HepG2 (cell line): Measurements from ENCODE around the gene GRIN2C. TPM values are rescaled to one million over a fixed set of nuclear protein-coding genes. Genes with fewer than 3 reads are reported as not detected.
A peak's percentile ranks its signal among the peaks of the same experiment; 100 is the strongest.

Experiments used
- ATAC-seq: fragments of 200-7000 bp; cut with Tn5 transposase; 3 replicates; pipeline ENCODE4 v1.9.1; 2020; ENCODE audit warnings: mild to moderate bottlenecking, moderate library complexity
- BruUV-seq: library from RNA; stranded (reverse); fragments of 400-500 nt; replicated peaks from 2 replicates; lab custom pipeline; 2021; lab: Mats Ljungman, UMichigan
- CTCF ChIA-PET: fragments of 300-600 bp; formaldehyde crosslinking; extraction: SDS; loops from one replicate; lab custom pipeline; 2021; ENCODE audit warnings: low total read pairs, inconsistent platforms, low intra/inter-chr PET ratio; lab: Yijun Ruan, JAX
- POLR2A ChIA-PET: fragments of 350-600 bp; sonication (Branson Sonifier 250); formaldehyde crosslinking; loops from one replicate; lab custom pipeline; 2020; ENCODE audit warnings: antibody characterized with exemption, inconsistent platforms; lab: Yijun Ruan, JAX
- DNase-seq: peaks from one replicate; pipeline ENCODE4 v3.0.0-alpha.2; 2015; ENCODE audit warnings: low spot score
- FAIRE-seq: peaks from 3 replicates; lab custom pipeline; 2011; peaks lifted over from hg19 to GRCh38; lab: Jason Lieb, UNC
- H2AFZ ChIP-seq: one replicate; pipeline ENCODE4 v1.6.1; 2011; ENCODE audit warnings: low read length, inconsistent platforms
- H3K27ac ChIP-seq: fragments of 300-600 bp; 3 replicates; pipeline ENCODE4 v1.8.0; 2011; ENCODE audit warnings: mixed run types, mild to moderate bottlenecking, mixed read lengths, low read length, inconsistent platforms; ENCODE audit not compliant: insufficient read depth; ENCODE audit errors: extremely low read length
- H3K27me3 ChIP-seq, 2 experiments: fragments of 200-600 bp in 1 of 2; 2 replicates in 1 of 2; 3 replicates in 1 of 2; pipeline versions ENCODE4 v1.6.0 to v1.8.0; 2011; ENCODE audit warnings: low read length in 2 of 2, mild to moderate bottlenecking in 2 of 2, moderate library complexity in 2 of 2, inconsistent platforms in 1 of 2; ENCODE audit not compliant: insufficient read depth in 2 of 2, control insufficient read depth in 1 of 2
- H3K36me3 ChIP-seq, 2 experiments: fragments of 200-600 bp in 1 of 2; replicated peaks in 1 of 2; 2 replicates in 1 of 2; 3 replicates in 1 of 2; pipeline versions ENCODE4 v1.5.1 to v1.8.0; 2011; ENCODE audit warnings: low read length in 2 of 2, inconsistent platforms in 1 of 2; ENCODE audit not compliant: insufficient read depth in 2 of 2, control insufficient read depth in 1 of 2
- H3K4me1 ChIP-seq: 2 replicates; pipeline ENCODE4 v1.5.1; 2012; ENCODE audit warnings: low read length, inconsistent platforms; ENCODE audit not compliant: insufficient read depth
- H3K4me2 ChIP-seq: 2 replicates; pipeline ENCODE4 v1.6.0; 2011; ENCODE audit warnings: low read depth, low read length, inconsistent platforms
- H3K4me3 ChIP-seq, 3 experiments: fragments of 200-600 bp in 1 of 3; sonication (generic), shearing (Covaris generic) in 1 of 3; replicated peaks in 1 of 3; 2 replicates each; pipeline ENCODE4 v1.5.1; 2011 to 2016; ENCODE audit warnings: low read length in 3 of 3, inconsistent platforms in 2 of 3, low read depth in 2 of 3, mild to moderate bottlenecking in 2 of 3, control low read depth in 1 of 3, mixed read lengths in 1 of 3; ENCODE audit not compliant: insufficient read depth in 1 of 3
- H3K79me2 ChIP-seq: one replicate; pipeline ENCODE4 v1.6.1; 2011; ENCODE audit warnings: low read length, inconsistent platforms; ENCODE audit not compliant: insufficient read depth
- H3K9ac ChIP-seq: 2 replicates; pipeline ENCODE4 v1.6.0; 2011; ENCODE audit warnings: mild to moderate bottlenecking, low read depth, low read length, inconsistent platforms; ENCODE audit not compliant: insufficient read depth
- H3K9me3 ChIP-seq: 2 replicates; pipeline ENCODE4 v1.5.1; 2012; ENCODE audit warnings: mild to moderate bottlenecking, low read length
- H4K20me1 ChIP-seq: 2 replicates; pipeline ENCODE4 v1.6.0; 2011; ENCODE audit warnings: inconsistent platforms, mild to moderate bottlenecking, low read length, moderate library complexity; ENCODE audit not compliant: insufficient read depth
- AGO2 ChIP-seq: fragments of 200-400 bp; formaldehyde crosslinking; optimal IDR thresholded peaks from 2 replicates; pipeline ENCODE3; 2017; ENCODE audit warnings: mild to moderate bottlenecking, low read depth, low read length, moderate library complexity
- E2F2 ChIP-seq: sonication (generic); formaldehyde crosslinking; IDR thresholded peaks from 2 replicates; pipeline ENCODE4 v1.4.0; 2020; ENCODE audit warnings: missing genetic modification reagents, borderline replicate concordance
- NONO ChIP-seq, 2 experiments: fragments of 450-650 bp in 1 of 2; sonication (generic) in 1 of 2; formaldehyde crosslinking in 1 of 2; IDR thresholded peaks in 1 of 2; conservative IDR thresholded peaks in 1 of 2; 2 replicates each; pipeline versions ENCODE4 v1.6.1 to v1.8.0; 2017 to 2022; ENCODE audit warnings: mild to moderate bottlenecking in 1 of 2, missing genetic modification reagents in 1 of 2, moderate library complexity in 1 of 2
- POLR2G ChIP-seq: fragments of 200-400 bp; formaldehyde crosslinking; IDR thresholded peaks from 2 replicates; pipeline ENCODE4 v1.6.1; 2018; ENCODE audit warnings: mild to moderate bottlenecking, low read depth, low read length, moderate library complexity
- TAF1 ChIP-seq: sonication (generic); formaldehyde crosslinking; IDR thresholded peaks from 2 replicates; pipeline ENCODE4 v1.4.0; 2020; ENCODE audit warnings: missing genetic modification reagents
- ZNF33B ChIP-seq: sonication (generic); formaldehyde crosslinking; IDR thresholded peaks from 2 replicates; pipeline ENCODE4 v1.5.1; 2020; ENCODE audit warnings: mild to moderate bottlenecking, missing genetic modification reagents
- ZNF567 ChIP-seq: sonication (generic); formaldehyde crosslinking; IDR thresholded peaks from 2 replicates; pipeline ENCODE4 v1.8.1; 2023; ENCODE audit warnings: mild to moderate bottlenecking, missing genetic modification reagents, borderline replicate concordance
- WGBS: methylation state at CpG from one replicate; pipeline ENCODE4 v1.1.6; 2017; ENCODE audit warnings: low lambda C conversion rate; 5-methylcytosine and 5-hydroxymethylcytosine counted together
- in situ Hi-C: cut with HindIII; loops from 2 replicates; pipeline ENCODE4 v1.10.0; 2017; ENCODE audit warnings: low pct_unique_long_range_greater_than_20kb; ENCODE audit not compliant: extremely low pct_ligation_motif_present
- intact Hi-C: fragments of 100-400 bp; cut with micrococcal nuclease; formaldehyde crosslinking; loops from one replicate; pipeline ENCODE4 v1.10.0; 2022; ENCODE audit not compliant: unreplicated experiment
- polyA plus RNA-seq, 8 experiments: library from polyadenylated mRNA; depleted of rRNA in 3 of 8; stranded (reverse) in 7 of 8; unstranded in 1 of 8; fragments of >200 nt; fragmentation: Illumina TruSeq in 4 of 8; extraction: Trizol in 4 of 8; gene quantifications; 2 replicates each; pipeline versions ENCODE4 v1.2.1 to v1.2.3, GENCODE V29; 2011 to 2016; ENCODE audit warnings: low read depth in 4 of 8, missing spikeins in 1 of 8, mixed read lengths in 1 of 8; ENCODE audit not compliant: insufficient read depth in 1 of 8
- total RNA-seq, 5 experiments: library from RNA; depleted of rRNA; stranded (reverse); fragments of >200 nt; fragmentation: Illumina TruSeq; extraction: Trizol; gene quantifications; 2 replicates each; pipeline ENCODE4 v1.2.3, GENCODE V29; 2016; ENCODE audit warnings: low read depth in 1 of 5

GRIN2C gene
- total and polyA plus RNA-seq, 2 of the 13 experiments (the other 11 are each of a cell fraction or from before 2014, with no cell fraction given): 0.03 to 0.11 TPM

GRCh38 chr17:74861662-74862107 is 2.0 kb upstream of the GRIN2C start:
- FAIRE-seq: no peak
- CTCF ChIA-PET: interaction anchor here (0.6 to 2.6 kb wide), 5 partner anchors 11 to 204 kb away, joined by 3 to 30 read pairs (median 6); no protein-coding TSS in a partner anchor
- in situ Hi-C loops: loop anchor here (5.0 kb wide), 1 partner anchor 69 kb away; no protein-coding TSS in a partner anchor

More at GRCh38 chr17:74861662-74862107, 2.0 kb upstream of the GRIN2C start:
- Histone ChIP-seq H3K9ac (no peak overlapping the region), H3K79me2 (no peaks in the 10 kb centered on the region), H4K20me1 (no peaks in the 10 kb centered on the region), H3K27ac (no peak overlapping the region), H3K27me3 (peaks cover 16 to 39% of the 10 kb centered on the region in 2 experiments; a peak in 4 of 5 replicates), H3K36me3 (peaks cover 2 to 3% of the 10 kb centered on the region in 2 experiments; a peak in 3 of 5 replicates), H3K4me1 (peaks cover 38% of the 10 kb centered on the region), H3K4me3 (no peak overlapping the region; a peak in 1 of 6 replicates), H3K4me2 (no peak overlapping the region), H2AFZ (no peak overlapping the region), H3K9me3 (no peaks in the 10 kb centered on the region)
- intact Hi-C loops: loop anchor here (1.0 to 10.0 kb wide), 3 partner anchors 19 to 207 kb away; no protein-coding TSS in a partner anchor
- no peak for TF ChIP-seq ZNF567 (CRISPR knock-in tag)
- 0 out of 2 replicates have a peak, but pooled peaks have one; percentile 5 for TF ChIP-seq TAF1 (CRISPR knock-in tag)
- 0 out of 2 replicates have a peak, but pooled peaks have one; percentile 21 for TF ChIP-seq ZNF33B
- no peak for TF ChIP-seq E2F2 (CRISPR knock-in tag)
- peak; percentile 31 for TF ChIP-seq AGO2
- no peak for TF ChIP-seq NONO (IDR thresholded peaks at IDR 0.05)
- TF ChIP-seq NONO (CRISPR knock-in tag; conservative IDR thresholded peaks at IDR 0.05): 0 out of 2 replicates have a peak, but pooled peaks have one; percentile 0
- 0 out of 2 replicates have a peak, but pooled peaks have one; percentile 37 for TF ChIP-seq POLR2G
- DNase-seq (no peak), ATAC-seq (no peak)
- POLR2A ChIA-PET: interaction anchor here (0.8 to 3.9 kb wide), 9 partner anchors 10 to 125 kb away, joined by 3 to 55 read pairs (median 4); partner anchors contain the start of genes FDXR, NAT9 and RAB37
- 56% methylated on average over 33 of the region's 36 CpGs for WGBS
- BruUV-seq: no TSS peak
